HepG2 (cell line): Measurements from ENCODE around the gene SPNS3.

Source experiments
- ARHGAP35 ChIP-seq: sonication (generic); formaldehyde crosslinking; IDR thresholded peaks from 2 replicates; pipeline ENCODE4 v1.9.0; 2022; ENCODE audit warnings: mild to moderate bottlenecking, inconsistent platforms, moderate library complexity, missing genetic modification reagents, borderline replicate concordance
- KLF9 ChIP-seq: IDR thresholded peaks from 2 replicates; pipeline ENCODE4 v1.6.1; 2016; ENCODE audit warnings: low read depth
- NFYB ChIP-seq: sonication (generic); formaldehyde crosslinking; IDR thresholded peaks from 2 replicates; pipeline ENCODE4 v1.4.0; 2020; ENCODE audit warnings: missing genetic modification reagents
- NR2F6 ChIP-seq, 2 experiments: IDR thresholded peaks; 2 replicates each; pipeline ENCODE4 v1.6.1; 2016; ENCODE audit warnings: antibody characterized with exemption in 1 of 2, mild to moderate bottlenecking in 1 of 2
- POLR2A ChIP-seq, 2 experiments: IDR thresholded peaks; 2 replicates each; pipeline ENCODE4 v1.6.1; 2011; ENCODE audit warnings: low read depth in 2 of 2, low read length in 2 of 2, mild to moderate bottlenecking in 1 of 2, moderate library complexity in 1 of 2; ENCODE audit not compliant: insufficient read depth in 1 of 2
- SRF ChIP-seq: IDR thresholded peaks from 2 replicates; pipeline ENCODE4 v1.6.1; 2011; ENCODE audit warnings: mild to moderate bottlenecking, low read depth, low read length, moderate library complexity
- ZBTB3 ChIP-seq: sonication (generic); formaldehyde crosslinking; IDR thresholded peaks from 2 replicates; pipeline ENCODE4 v1.4.0; 2020; ENCODE audit warnings: low read depth, mild to moderate bottlenecking, moderate library complexity, missing genetic modification reagents, borderline replicate concordance
- ZNF160 ChIP-seq: sonication (generic); formaldehyde crosslinking; IDR thresholded peaks from 2 replicates; pipeline ENCODE4 v1.8.0; 2022; ENCODE audit warnings: mild to moderate bottlenecking, inconsistent platforms, missing genetic modification reagents
- TF ChIP-seq, protein P1 (sequence below): sonication (generic); formaldehyde crosslinking; IDR thresholded peaks from 2 replicates; pipeline ENCODE4 v1.8.0; 2022; ENCODE audit warnings: mild to moderate bottlenecking, missing genetic modification reagents; ENCODE audit not compliant: insufficient replicate concordance
- TF ChIP-seq, protein P2 (sequence below): sonication (generic); formaldehyde crosslinking; IDR thresholded peaks from 2 replicates; pipeline ENCODE4 v1.5.0; 2020; ENCODE audit warnings: mild to moderate bottlenecking, missing genetic modification reagents, borderline replicate concordance
- TF ChIP-seq, protein P3 (sequence below): sonication (generic); formaldehyde crosslinking; IDR thresholded peaks from 2 replicates; pipeline ENCODE4 v1.5.0; 2020; ENCODE audit warnings: mild to moderate bottlenecking, missing genetic modification reagents, moderate library complexity
- TF ChIP-seq, protein P4 (sequence below): IDR thresholded peaks from 2 replicates; pipeline ENCODE4 v1.6.1; 2012; ENCODE audit warnings: inconsistent platforms
- TF ChIP-seq, protein P5 (sequence below): sonication (generic); formaldehyde crosslinking; IDR thresholded peaks from 2 replicates; pipeline ENCODE4 v1.4.0; 2020; ENCODE audit warnings: low read depth, mild to moderate bottlenecking, missing genetic modification reagents
- TF ChIP-seq, protein P6 (sequence below): sonication (generic); formaldehyde crosslinking; IDR thresholded peaks from 2 replicates; pipeline ENCODE4 v1.9.0; 2021; ENCODE audit warnings: mild to moderate bottlenecking, missing genetic modification reagents

DNA sequence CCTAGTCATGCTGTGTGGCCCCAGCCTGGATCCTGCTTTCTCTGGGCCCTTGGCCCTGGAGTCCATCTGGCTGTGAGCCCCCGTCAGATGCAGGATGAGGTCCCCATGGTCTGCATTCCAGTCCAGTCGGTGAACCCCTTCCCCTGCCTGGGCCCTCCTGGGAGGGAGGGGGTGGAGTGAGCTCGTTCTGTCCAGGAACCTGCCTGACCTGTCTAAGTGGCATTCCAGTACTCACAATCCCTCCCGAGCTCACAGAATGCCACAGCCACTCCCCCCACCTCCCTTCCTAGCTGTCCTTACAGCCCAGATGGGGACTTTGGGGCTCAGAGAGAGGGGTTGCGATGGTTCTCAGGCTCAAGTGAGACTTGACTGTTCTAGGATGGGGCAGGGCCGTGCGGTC lies 80.5 kb downstream of the SPNS3 start:
- TF ChIP-seq POLR2A (IDR thresholded peaks at IDR 0.05; ENCODE audit: insufficient read depth in 1 of 2, low read depth in 2 of 2, low read length in 2 of 2) (no peak), ARHGAP35 (CRISPR knock-in tag) (no peak), NFYB (CRISPR knock-in tag) (no peak), KLF9 (CRISPR knock-in tag) (no peak), ZNF160 (CRISPR knock-in tag) (no peak), NR2F6 (IDR thresholded peaks at IDR 0.05) (no peak), NR2F6 (CRISPR knock-in tag; IDR thresholded peaks at IDR 0.05) (no peak), SRF (no peak), ZBTB3 (CRISPR knock-in tag) (no peak)
- TF ChIP-seq, protein P1, sequence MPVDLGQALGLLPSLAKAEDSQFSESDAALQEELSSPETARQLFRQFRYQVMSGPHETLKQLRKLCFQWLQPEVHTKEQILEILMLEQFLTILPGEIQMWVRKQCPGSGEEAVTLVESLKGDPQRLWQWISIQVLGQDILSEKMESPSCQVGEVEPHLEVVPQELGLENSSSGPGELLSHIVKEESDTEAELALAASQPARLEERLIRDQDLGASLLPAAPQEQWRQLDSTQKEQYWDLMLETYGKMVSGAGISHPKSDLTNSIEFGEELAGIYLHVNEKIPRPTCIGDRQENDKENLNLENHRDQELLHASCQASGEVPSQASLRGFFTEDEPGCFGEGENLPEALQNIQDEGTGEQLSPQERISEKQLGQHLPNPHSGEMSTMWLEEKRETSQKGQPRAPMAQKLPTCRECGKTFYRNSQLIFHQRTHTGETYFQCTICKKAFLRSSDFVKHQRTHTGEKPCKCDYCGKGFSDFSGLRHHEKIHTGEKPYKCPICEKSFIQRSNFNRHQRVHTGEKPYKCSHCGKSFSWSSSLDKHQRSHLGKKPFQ (CRISPR knock-in tag) = no peak
- TF ChIP-seq, protein P2, sequence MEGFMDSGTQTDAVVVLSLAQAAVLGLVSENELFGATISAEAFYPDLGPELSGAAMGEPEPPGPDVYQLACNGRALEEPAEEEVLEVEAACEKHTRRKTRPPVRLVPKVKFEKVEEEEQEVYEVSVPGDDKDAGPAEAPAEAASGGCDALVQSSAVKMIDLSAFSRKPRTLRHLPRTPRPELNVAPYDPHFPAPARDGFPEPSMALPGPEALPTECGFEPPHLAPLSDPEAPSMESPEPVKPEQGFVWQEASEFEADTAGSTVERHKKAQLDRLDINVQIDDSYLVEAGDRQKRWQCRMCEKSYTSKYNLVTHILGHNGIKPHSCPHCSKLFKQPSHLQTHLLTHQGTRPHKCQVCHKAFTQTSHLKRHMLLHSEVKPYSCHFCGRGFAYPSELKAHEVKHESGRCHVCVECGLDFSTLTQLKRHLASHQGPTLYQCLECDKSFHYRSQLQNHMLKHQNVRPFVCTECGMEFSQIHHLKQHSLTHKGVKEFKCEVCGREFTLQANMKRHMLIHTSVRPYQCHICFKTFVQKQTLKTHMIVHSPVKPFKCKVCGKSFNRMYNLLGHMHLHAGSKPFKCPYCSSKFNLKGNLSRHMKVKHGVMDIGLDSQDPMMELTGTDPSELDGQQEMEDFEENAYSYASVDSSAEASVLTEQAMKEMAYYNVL (CRISPR knock-in tag) = no peak
- TF ChIP-seq, protein P3, sequence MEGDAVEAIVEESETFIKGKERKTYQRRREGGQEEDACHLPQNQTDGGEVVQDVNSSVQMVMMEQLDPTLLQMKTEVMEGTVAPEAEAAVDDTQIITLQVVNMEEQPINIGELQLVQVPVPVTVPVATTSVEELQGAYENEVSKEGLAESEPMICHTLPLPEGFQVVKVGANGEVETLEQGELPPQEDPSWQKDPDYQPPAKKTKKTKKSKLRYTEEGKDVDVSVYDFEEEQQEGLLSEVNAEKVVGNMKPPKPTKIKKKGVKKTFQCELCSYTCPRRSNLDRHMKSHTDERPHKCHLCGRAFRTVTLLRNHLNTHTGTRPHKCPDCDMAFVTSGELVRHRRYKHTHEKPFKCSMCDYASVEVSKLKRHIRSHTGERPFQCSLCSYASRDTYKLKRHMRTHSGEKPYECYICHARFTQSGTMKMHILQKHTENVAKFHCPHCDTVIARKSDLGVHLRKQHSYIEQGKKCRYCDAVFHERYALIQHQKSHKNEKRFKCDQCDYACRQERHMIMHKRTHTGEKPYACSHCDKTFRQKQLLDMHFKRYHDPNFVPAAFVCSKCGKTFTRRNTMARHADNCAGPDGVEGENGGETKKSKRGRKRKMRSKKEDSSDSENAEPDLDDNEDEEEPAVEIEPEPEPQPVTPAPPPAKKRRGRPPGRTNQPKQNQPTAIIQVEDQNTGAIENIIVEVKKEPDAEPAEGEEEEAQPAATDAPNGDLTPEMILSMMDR = no peak
- TF ChIP-seq, protein P4, sequence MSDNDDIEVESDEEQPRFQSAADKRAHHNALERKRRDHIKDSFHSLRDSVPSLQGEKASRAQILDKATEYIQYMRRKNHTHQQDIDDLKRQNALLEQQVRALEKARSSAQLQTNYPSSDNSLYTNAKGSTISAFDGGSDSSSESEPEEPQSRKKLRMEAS = no peak
- TF ChIP-seq, protein P5, sequence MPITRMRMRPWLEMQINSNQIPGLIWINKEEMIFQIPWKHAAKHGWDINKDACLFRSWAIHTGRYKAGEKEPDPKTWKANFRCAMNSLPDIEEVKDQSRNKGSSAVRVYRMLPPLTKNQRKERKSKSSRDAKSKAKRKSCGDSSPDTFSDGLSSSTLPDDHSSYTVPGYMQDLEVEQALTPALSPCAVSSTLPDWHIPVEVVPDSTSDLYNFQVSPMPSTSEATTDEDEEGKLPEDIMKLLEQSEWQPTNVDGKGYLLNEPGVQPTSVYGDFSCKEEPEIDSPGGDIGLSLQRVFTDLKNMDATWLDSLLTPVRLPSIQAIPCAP (CRISPR knock-in tag) = no peak
- TF ChIP-seq, protein P6, sequence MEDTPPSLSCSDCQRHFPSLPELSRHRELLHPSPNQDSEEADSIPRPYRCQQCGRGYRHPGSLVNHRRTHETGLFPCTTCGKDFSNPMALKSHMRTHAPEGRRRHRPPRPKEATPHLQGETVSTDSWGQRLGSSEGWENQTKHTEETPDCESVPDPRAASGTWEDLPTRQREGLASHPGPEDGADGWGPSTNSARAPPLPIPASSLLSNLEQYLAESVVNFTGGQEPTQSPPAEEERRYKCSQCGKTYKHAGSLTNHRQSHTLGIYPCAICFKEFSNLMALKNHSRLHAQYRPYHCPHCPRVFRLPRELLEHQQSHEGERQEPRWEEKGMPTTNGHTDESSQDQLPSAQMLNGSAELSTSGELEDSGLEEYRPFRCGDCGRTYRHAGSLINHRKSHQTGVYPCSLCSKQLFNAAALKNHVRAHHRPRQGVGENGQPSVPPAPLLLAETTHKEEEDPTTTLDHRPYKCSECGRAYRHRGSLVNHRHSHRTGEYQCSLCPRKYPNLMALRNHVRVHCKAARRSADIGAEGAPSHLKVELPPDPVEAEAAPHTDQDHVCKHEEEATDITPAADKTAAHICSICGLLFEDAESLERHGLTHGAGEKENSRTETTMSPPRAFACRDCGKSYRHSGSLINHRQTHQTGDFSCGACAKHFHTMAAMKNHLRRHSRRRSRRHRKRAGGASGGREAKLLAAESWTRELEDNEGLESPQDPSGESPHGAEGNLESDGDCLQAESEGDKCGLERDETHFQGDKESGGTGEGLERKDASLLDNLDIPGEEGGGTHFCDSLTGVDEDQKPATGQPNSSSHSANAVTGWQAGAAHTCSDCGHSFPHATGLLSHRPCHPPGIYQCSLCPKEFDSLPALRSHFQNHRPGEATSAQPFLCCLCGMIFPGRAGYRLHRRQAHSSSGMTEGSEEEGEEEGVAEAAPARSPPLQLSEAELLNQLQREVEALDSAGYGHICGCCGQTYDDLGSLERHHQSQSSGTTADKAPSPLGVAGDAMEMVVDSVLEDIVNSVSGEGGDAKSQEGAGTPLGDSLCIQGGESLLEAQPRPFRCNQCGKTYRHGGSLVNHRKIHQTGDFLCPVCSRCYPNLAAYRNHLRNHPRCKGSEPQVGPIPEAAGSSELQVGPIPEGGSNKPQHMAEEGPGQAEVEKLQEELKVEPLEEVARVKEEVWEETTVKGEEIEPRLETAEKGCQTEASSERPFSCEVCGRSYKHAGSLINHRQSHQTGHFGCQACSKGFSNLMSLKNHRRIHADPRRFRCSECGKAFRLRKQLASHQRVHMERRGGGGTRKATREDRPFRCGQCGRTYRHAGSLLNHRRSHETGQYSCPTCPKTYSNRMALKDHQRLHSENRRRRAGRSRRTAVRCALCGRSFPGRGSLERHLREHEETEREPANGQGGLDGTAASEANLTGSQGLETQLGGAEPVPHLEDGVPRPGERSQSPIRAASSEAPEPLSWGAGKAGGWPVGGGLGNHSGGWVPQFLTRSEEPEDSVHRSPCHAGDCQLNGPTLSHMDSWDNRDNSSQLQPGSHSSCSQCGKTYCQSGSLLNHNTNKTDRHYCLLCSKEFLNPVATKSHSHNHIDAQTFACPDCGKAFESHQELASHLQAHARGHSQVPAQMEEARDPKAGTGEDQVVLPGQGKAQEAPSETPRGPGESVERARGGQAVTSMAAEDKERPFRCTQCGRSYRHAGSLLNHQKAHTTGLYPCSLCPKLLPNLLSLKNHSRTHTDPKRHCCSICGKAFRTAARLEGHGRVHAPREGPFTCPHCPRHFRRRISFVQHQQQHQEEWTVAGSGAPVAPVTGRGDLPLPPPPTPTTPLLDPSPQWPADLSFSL = no peak
